ENCODE data around the gene PTTG1IP.

PTTG1IP gene

GRCh38 chr21:44862869-44863685 is 10.4 kb downstream of the PTTG1IP start:
- no peak for ATAC-seq

DNA sequence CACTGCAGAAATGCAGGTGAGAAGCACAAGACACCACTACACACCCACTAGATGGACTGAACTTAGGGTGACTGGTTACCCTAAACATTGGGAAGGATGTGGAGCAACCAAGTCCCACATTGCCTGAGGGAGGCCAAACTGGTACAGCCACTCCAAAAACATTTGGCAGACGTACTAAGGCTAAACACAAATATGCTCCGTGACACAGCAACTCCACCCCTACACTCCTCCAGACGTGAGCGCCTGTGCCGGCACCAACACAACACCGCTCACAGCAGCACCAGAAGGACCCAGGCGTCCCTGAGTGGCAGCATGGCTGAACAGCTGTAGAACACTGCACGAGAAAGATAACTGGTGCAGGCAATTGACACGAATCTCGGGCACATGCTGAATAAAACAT is 14.7 kb downstream of the PTTG1IP start:
- ATAC-seq = no peak

GRCh38 chr21:44858291-44858690 is 15.2 kb downstream of the PTTG1IP start:
- ATAC-seq = no peak

DNA sequence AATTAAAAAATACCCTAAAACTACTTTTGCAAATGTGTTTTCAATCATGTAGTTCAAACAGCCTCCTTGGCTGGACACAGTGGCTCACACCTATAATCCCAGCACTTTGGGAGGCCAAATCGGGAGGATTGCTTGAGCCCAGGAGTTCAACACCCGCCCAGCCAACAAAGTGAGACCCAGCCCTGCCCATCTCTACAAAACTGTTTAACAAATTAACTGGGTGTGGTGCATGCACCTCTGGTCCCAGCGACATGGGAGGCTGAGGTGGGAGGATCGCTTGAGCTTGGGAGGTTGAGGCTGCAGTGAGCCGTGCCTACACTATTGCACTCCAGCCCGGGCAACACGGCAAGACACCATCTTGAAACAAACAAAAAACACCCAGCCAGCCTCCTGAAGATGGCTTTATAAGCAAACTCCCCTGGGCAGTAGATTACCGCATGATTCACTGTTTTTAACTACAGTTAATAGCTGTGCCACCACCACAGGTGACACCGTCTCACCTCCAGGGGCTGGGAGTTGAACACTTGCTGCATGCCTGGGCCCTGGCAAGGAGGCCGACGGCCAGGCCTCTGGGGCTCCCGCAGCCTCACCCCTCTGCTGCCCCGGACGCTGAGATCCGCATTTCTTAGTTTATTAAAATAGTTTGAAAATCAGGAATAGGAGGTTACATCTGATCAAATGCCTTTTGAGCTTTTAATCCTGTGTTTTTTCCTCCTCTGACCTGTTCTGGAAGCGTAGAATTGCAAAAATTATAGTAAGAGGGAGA is 16.2 kb downstream of the PTTG1IP start:
- no peak for ATAC-seq

DNA sequence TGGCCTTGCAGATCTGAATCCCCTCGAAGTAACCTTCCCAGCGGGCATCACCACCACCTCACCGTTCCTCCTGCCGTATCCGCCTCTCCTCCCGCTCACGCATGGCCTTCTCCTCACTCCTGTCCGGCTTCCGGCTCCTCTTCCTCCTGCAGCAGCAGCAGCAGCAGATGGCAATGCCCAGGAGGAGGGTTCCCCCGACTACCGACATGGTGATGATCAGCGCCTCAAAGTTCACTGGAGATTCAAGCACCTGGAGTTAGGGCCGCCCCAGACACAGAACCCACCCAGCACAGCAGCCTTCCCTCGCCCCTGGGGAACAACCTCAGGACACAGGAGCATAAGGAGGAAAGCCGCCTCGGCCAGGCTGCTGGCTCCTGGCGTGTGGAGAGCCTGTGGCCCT is 17.4 kb downstream of the PTTG1IP start:
- ATAC-seq = no peak

DNA sequence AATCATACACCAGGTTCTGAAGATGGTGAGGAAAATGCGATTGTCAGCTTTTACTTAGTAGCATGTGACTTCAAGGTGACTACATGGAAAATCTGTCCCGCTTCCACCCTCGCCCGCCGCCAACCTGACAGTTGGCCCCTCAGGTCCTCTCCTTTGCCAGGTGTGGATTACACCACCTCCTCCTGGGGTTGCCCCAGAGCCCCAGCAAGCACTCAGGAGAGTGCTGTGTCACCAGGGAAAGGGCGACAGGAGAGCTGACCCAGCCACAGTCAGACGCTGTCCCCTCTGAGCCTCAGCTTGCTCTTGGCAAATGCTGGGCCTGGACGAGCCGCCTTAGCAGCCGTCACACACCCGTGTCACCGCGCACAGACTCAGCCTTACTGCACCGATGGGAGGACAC is 17.9 kb downstream of the PTTG1IP start:
- ATAC-seq = no peak

- no peak for ATAC-seq
Observed at GRCh38 chr21:44854664-44855446, 18.6 kb downstream of the PTTG1IP start.

DNA sequence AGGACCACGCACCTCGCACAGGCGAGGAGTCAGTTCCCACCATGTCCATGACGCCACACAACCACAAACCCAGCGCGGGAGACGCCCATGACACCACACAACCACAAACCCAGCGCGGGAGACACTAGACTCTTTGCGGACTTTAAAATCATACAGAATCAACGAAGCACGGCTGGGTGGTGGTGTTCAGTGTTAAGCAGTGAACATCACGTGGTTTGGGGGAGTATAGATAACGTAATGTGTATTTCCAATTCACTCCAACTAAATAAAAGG is 19.2 kb downstream of the PTTG1IP start:
- no peak for ATAC-seq

- no peak for ATAC-seq
Observed at GRCh38 chr21:44853601-44854390, 19.7 kb downstream of the PTTG1IP start.

GRCh38 chr21:44850905-44851657 is 22.4 kb downstream of the PTTG1IP start:
- ATAC-seq = no peak

- no peak for ATAC-seq
Observed at GRCh38 chr21:44850208-44850800, 23.2 kb downstream of the PTTG1IP start.

DNA sequence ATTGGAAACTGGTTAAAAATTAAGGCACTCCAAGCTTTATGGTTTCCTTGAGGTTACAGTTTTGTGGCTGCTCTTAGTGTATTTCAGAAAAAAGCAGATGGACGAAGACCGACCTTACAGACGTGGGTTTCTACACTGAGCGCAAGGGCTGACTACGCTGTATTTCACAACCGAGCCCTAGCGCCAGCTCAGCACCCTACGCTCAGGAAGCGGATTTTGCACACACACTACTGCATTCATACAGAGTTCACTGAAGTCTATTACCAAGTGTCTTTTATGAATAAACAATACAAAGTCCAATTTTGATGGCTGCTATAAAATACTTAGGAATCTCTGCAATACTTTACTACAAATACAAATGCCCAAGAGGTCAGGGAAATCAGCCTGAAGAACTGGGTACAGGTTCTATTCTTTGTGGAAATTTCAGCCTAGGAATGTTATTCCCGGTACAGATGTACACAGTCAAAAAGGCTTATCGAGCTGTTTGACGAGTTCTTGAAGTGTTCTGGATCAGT is 23.8 kb downstream of the PTTG1IP start:
- no peak for ATAC-seq

- ATAC-seq = no peak
Observed at GRCh38 chr21:44848821-44849521, 24.5 kb downstream of the PTTG1IP start.

GRCh38 chr21:44847261-44848056 is 26.0 kb downstream of the PTTG1IP start:
- ATAC-seq = no peak

DNA sequence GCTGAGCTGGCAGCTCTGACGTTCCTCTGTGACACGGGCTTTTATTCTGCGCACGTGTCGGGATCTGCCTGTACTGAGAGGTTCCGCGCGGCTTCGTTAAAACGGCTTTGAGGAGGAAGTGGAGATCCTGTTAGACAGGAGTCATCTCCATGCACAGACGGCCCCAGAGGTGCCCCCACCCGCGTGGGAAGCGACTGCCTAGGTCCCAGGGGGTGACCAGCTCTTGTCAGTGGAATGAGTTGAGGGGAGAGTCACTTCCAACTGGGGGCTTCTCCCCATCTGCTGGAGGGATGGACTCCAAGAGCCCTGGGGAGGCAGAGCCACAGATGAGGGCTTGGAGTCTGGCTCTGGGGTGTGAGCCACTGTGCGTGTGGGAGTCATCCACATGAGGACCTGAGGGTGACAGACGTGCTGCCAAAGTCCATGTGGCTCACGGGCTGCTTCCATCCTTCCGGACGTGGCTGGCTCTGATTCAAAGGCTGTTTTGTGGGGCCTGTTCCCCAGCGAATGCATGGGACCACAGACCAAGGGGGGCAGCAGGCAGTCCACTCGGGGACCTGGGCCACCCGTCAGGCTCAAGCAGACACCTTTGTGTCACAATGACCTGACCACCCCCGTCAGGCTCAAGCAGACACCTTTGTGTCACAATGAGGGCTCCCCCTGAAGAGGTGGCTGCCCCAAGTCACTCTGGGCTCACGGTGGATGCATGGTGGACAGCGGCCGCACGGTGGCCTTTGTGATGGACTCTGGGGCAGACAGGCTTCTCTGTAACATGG is 26.8 kb downstream of the PTTG1IP start:
- ATAC-seq = peak; percentile 55 to 71

GRCh38 chr21:44846224-44846484 is 27.3 kb downstream of the PTTG1IP start:
- no peak for ATAC-seq

- ATAC-seq = peak; percentile 68 to 72
Observed at GRCh38 chr21:44845418-44846223, 27.9 kb downstream of the PTTG1IP start.

- ATAC-seq = no peak
Observed at GRCh38 chr21:44844256-44844655, 29.2 kb downstream of the PTTG1IP start.

All from activated CD4-positive, CD25-positive, alpha-beta regulatory T cell treated with anti-CD3 and anti-CD28 coated beads, Interleukin-2, amount 50 U/mL, for 24 hours (primary cell).